GF-D8 (cell line): ENCODE data around the gene PIH1D1.
"Not testable (repeated sequence)": the region's sequence is repeated elsewhere in the genome, so short reads cannot be mapped to it uniquely, and the experiment has no call there.

Experiments
- DNase-seq: peaks from one replicate; lab custom pipeline; 2025; lab: John Stamatoyannopoulos, UW

Gene PIH1D1

GRCh38 chr19:49456326-49456725 lies 4.7 kb upstream of the PIH1D1 start:
- no peak for DNase-seq

- DNase-seq = no peak
Measured at GRCh38 chr19:49455773-49456172, 4.2 kb upstream of the PIH1D1 start.

DNA sequence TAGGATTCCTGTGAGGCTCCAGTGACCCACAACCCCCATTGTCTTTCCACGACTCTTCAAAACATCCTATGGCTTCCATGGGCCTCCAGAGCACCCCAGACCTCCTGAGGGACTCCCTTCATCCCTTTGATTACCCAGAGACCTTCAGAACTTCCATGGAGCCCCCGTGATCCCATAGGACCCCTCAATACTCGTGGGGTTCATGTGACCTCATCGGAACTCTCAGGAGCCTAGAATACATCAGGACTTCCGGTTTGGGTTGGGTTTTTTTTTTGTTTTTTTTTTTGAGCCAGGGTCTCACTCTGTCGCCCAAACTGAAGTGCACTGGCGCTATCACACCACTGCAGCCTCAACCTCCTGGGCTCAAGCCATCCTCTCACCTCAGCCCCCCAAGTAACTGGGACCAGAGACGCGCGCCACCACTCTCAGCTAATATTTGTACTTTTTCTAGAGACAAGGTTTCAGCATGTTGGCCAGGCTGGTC lies 2.2 kb upstream of the PIH1D1 start:
- no peak for DNase-seq

- DNase-seq = peak; percentile 94
Measured at GRCh38 chr19:49453013-49453756, 1.6 kb upstream of the PIH1D1 start, which contains the start of gene ALDH16A1. ALDH16A1 (plus strand) TSS chr19:49453225; CDS start chr19:49453332, 107 bp downstream.

DNA sequence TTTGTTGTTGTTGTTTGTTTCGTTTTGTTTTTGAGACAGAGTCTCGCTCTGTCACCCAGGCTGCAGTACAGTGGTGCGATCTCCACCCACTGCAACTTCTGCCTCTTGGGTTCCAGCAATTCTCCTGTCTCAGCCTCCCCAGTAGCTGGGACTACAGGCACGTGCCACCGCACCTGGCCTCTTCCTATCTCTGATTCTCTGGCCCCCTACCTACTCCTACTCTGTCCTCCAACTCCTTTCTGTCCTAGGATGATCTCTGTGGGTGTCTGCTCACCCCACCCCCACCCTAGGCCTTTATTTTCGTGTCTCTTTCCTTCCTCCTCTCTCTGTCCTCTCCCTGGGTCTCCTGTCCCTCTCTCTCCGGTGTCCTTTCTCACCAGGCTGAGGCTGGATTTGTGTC lies 1.2 kb downstream of the PIH1D1 start:
- no peak for DNase-seq

- DNase-seq = no peak
Measured at GRCh38 chr19:49448432-49448786, 3.2 kb downstream of the PIH1D1 start.

GRCh38 chr19:49447485-49448431 lies 3.9 kb downstream of the PIH1D1 start:
- no peak for DNase-seq

DNA sequence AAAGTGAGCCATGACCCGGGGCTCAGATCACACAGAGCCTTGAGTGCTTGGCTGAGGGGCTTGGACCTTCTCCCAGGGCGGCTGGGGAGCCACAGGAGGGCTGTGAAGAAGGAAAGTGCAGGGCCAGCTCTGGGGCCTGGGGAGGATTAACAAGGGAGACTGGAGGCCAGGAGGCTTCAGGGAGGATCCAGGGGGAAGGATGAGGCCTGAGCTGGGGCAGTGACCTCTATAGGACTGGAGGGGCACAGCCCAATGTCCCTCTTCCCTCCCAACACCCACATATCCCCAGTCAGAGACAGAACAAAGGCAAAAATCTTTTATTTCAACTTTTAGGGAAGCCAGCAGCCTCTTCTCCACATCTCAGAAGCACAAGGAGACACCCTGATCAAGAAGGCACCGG lies 5.6 kb downstream of the PIH1D1 start:
- no peak for DNase-seq

DNA sequence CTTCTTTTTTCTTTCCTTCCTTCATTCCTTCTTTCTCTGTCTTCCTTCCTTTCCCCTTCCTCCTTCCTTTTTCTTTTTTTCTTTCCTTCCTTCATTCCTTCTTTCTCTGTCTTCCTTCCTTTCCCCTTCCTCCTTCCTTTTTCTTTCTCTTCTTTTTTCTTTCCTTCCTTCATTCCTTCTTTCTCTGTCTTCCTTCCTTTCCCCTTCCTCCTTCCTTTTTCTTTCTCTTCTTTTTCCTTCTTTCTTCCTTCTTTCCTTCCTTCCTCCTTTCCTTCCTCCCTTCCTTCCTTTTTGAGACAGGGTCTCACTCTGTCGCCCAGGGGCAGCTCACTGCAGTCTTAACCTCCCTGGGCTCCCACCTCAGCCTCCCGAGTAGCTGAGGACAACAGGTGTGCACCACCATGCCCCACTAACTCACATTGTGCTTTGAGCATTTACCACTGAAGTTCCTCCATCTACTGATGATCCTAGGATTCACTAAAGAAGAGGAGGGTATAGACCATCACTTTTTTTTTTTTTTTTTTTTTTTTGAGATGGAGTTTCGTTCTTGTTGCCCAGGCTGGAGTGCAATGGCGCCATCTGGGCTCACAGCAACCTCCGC lies 7.4 kb downstream of the PIH1D1 start:
- DNase-seq = not testable (repeated sequence)

DNA sequence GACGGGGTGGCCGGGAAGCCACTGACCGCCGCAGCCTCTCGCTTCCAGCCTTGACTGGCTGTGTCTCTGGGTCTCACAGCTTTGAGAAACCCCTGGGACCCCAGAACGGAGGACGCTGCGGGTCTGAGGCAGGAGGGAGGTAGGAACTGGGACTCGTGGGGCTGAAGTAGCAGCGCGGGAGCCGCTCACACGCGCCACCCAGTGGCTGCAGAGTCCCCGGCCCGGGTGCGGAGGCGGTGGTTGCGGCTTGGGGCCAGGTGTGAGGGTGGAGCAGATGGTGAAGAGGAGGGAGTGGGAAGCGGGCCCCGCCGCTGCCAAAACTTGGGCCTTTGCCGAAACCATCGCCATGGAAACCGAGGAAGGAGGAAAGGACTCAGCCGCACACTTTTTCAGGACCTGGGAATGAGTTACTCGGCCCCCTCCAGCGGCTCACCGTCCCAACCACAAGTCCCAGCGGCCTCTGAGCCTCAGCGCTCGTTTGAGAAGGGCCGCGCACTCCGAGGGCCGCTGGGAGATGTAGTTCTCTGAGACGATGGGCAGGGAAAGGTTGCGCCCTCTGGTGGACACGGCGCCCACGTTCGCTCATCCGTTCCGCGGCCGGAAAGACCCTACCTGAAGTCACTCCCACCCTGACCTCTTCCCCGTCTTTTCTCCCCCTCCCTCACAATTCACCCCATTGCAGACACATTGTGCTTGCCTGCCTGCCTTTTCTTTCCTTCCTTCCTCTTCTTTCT lies 8.1 kb downstream of the PIH1D1 start:
- peak; percentile 80 for DNase-seq

DNA sequence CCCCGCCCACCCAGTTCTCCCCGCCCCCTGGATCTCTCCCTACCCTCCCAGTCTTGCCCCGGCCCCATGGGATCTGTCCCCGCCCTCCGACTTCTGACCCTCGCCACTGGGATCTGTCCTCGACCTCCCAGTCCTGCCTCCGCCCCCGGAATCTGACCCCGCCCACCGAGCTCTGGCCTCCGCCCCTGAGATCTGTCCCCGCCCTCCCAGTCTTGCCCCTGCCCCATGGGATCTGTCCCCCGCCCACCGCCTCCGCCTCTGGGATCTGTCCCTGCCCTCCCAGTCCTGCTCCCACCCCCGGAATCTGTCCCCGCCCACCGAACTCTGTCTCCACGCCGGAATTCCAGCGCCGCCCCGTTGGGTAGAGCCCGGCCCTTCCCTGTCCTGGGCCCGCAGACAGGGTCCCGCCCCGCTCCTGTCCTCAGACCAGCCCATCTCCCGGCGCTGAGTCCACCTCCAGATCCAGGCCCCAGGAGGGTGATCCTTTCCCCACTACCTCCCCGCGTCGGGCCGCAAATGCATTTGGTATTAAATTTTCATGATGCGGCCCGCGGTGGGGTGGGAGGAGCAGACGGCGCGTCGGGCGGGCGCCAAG lies 8.7 kb downstream of the PIH1D1 start:
- DNase-seq = peak; percentile 9

GRCh38 chr19:49442354-49442753 lies 9.3 kb downstream of the PIH1D1 start:
- DNase-seq = no peak

DNA sequence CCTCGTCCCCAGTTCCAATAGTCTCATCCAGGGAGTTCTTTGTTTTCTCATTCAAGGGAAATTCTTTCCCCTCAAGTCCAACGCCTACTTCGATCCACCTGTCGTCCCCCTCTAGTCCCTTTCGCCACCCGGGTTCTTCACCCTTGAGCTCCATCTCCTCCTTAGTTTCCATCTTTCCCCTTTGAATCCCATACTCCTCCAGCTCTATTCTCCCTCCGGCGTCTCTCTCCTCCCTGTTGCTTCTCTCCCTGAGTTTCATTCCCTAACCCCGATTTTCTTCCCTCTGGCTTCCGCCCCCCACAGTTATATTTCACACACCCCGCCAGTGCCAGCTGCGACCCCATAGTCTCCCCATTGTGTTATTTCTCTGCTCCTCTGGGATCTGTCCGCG lies 9.7 kb downstream of the PIH1D1 start:
- no peak for DNase-seq

GRCh38 chr19:49441210-49441959 lies 10.2 kb downstream of the PIH1D1 start, which contains the start of gene SLC17A7:
SLC17A7 (minus strand) TSS chr19:49441527; CDS start chr19:49441379, 148 bp downstream.
- DNase-seq = no peak

DNA sequence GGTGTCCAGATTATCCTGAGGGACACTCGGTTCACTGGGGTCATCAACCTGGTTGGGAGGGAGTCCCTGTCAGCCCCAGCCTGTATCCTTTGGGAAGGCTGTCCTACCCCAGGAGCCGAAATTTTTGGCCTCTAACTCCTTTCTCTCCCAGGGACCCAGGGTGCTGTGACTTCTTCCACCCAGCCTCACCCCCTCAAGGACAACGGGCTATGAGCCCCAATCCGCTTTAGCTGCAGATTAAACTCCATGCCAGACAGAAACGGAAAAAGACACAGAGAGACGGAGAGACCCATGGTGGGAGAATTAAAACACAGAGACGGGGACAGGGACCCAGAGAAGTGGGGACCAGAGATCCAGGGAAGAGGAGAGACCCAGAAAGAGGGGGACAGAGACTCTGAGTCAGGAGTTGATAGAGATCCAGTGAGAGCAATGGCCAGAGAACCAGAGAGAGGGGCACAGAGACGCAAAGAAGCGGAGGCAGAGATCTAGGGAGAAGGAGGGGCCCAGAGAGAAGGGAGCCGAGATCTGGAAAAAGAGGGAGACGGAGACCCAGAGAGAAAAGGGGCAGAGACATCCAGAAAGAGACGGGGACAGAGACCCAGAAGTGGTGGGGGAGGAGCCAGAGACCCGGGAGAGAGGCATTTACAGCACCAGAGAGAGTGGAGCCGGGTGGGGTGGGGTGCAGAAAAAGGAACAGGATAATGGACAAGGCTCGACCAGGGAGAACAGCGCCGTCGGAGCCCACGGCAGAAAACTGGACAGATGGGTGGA lies 11.0 kb downstream of the PIH1D1 start:
- DNase-seq = no peak

- no peak for DNase-seq
Measured at GRCh38 chr19:49439836-49440235, 11.8 kb downstream of the PIH1D1 start.

DNA sequence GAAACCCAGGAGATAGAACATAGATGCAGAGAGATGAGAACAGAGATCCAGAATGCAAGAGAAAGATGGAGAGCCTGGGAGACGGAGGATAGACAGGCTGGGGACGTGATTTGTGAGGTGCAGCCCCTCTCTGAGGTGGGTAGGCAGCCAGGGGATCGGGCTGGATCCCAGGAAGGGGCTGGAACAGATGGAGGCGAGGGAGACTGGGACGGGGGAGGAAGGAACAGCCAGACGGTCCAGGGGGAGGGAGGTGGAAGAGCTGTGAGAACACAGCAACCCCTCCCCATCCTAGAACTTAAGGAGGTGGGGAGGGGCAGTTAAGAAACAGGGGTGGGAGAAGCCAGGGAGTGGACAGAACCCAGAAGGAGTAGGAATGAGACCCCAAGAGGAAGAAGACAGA lies 13.4 kb downstream of the PIH1D1 start:
- no peak for DNase-seq

DNA sequence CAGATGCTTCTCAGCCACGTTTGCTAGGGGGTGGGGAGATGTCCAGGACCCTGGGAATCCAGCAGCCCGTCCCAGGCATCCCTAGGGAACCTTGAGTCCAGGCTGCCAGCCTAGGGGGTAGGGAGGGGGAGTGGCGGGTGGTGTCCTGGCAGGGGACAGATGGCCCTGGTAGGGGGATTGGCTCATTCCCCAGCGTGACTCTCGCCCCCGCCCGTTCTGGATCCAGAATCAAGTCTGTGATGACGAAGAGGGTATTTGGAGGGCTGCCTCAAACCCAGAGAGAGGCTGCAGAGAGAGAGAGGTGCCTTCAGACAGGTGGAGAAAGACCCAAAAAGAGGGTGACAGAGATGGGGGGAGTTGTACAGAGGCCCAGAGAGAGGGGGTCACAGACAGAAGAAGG lies 14.4 kb downstream of the PIH1D1 start:
- no peak for DNase-seq

DNA sequence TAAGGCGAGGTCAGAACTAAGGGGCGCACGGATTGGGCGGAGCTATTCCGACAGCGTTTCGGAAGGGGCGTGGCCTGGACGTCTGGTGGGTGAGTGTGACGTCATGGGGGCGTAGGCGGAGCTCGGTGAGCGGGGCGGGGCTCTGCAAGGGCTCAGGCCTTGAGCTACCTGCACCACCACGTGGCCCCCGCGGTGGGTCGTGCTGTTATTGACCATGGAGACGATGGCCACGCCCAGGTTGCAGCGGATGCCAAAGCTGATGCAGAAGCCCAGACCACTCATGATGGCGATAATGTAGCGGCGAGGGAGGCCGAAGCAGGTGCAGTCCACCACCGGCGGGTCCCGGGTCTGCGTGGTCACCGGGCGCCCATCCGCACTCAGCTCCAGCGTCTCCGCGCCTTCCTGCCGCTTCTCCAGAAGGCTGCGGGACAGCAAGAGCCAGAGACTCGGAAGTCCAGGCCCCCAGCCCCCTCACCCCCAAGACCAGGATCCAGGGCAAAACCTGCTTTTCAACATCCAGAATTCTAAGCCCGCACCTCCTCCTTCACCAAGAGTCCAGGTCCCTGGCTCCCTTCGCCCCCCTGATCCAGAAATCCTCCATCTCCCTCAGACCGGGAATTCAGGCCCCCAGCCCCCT lies 15.1 kb downstream of the PIH1D1 start:
- DNase-seq = no peak
